GM23338 (cell line): Measurements from ENCODE around the gene ZNF580. TPM values are rescaled to one million over a fixed set of nuclear protein-coding genes. Genes with fewer than 3 reads are reported as not detected.
A peak's percentile ranks its signal among the peaks of the same experiment; 100 is the strongest.

ENCODE experiments used
- ATAC-seq: fragments of 200-7000 bp; cut with Tn5 transposase; 3 replicates; pipeline ENCODE4 v1.9.1; 2020
- DNase-seq: peaks from one replicate; pipeline ENCODE4 v3.0.0-alpha.2; 2015; ENCODE audit warnings: low spot score
- H2AFZ ChIP-seq: fragments of 200-600 bp; sonication (generic); 2 replicates; pipeline ENCODE4 v1.8.0; 2016; ENCODE audit warnings: antibody characterized with exemption, mild to moderate bottlenecking, moderate library complexity
- H3F3A ChIP-seq: fragments of 200-600 bp; sonication (generic); replicated peaks from 2 replicates; pipeline ENCODE4 v1.8.0; 2017; ENCODE audit warnings: antibody characterized with exemption, mixed run types, low read depth
- H3K27ac ChIP-seq: fragments of 200-600 bp; sonication (generic); 2 replicates; pipeline ENCODE4 v1.6.1; 2016; ENCODE audit warnings: low read depth
- H3K27me3 ChIP-seq: fragments of 200-600 bp; sonication (generic); 2 replicates; pipeline ENCODE4 v1.8.0; 2016; ENCODE audit warnings: mild to moderate bottlenecking, mixed run types, moderate library complexity; ENCODE audit not compliant: insufficient read depth
- H3K36me3 ChIP-seq: fragments of 200-600 bp; sonication (generic); 2 replicates; pipeline ENCODE4 v1.8.0; 2016; ENCODE audit warnings: mild to moderate bottlenecking; ENCODE audit not compliant: insufficient read depth
- H3K4me1 ChIP-seq: fragments of 200-600 bp; sonication (generic); 2 replicates; pipeline ENCODE4 v1.8.0; 2016; ENCODE audit warnings: mild to moderate bottlenecking, moderate library complexity; ENCODE audit not compliant: insufficient read depth
- H3K4me2 ChIP-seq: fragments of 200-600 bp; sonication (generic); 2 replicates; pipeline ENCODE4 v1.7.1; 2017; ENCODE audit warnings: mixed run types
- H3K4me3 ChIP-seq: fragments of 200-600 bp; sonication (generic); 2 replicates; pipeline ENCODE4 v1.6.1; 2016; ENCODE audit warnings: mixed run types
- H3K79me2 ChIP-seq: fragments of 200-600 bp; sonication (generic); replicated peaks from 2 replicates; pipeline ENCODE4 v1.8.0; 2017; ENCODE audit warnings: mild to moderate bottlenecking; ENCODE audit not compliant: insufficient read depth
- H3K9me2 ChIP-seq: fragments of 200-600 bp; sonication (generic); 2 replicates; pipeline ENCODE4 v1.8.0; 2017; ENCODE audit not compliant: insufficient read depth
- H4K20me1 ChIP-seq: fragments of 200-600 bp; sonication (generic); replicated peaks from 2 replicates; pipeline ENCODE4 v1.8.0; 2017; ENCODE audit warnings: mild to moderate bottlenecking; ENCODE audit not compliant: insufficient read depth
- H3K27ac Mint-ChIP-seq: 2 replicates; pipeline ENCODE4 v1.8.0; 2020; ENCODE audit warnings: inconsistent platforms, mild to moderate bottlenecking, moderate library complexity, mixed read lengths
- H3K27me3 Mint-ChIP-seq: 3 replicates; pipeline ENCODE4 v1.8.0; 2022; ENCODE audit warnings: low read depth, mild to moderate bottlenecking, moderate library complexity, mixed read lengths, inconsistent platforms; ENCODE audit not compliant: insufficient read depth, poor library complexity
- H3K36me3 Mint-ChIP-seq: 3 replicates; pipeline ENCODE4 v1.8.0; 2021; ENCODE audit warnings: low read depth, mild to moderate bottlenecking, inconsistent platforms, moderate library complexity, mixed read lengths
- H3K4me1 Mint-ChIP-seq: 3 replicates; pipeline ENCODE4 v1.8.0; 2020; ENCODE audit warnings: mild to moderate bottlenecking, inconsistent platforms, mixed read lengths
- H3K4me3 Mint-ChIP-seq: 3 replicates; pipeline ENCODE4 v1.8.0; 2021; ENCODE audit warnings: moderate library complexity, mild to moderate bottlenecking, inconsistent platforms, mixed read lengths
- H3K9me3 Mint-ChIP-seq: 3 replicates; pipeline ENCODE4 v1.8.0; 2020; ENCODE audit warnings: moderate library complexity, mild to moderate bottlenecking, inconsistent platforms, mixed read lengths
- CREB1 ChIP-seq: fragments of 250-450 bp; sonication (Bioruptor Pico); IDR thresholded peaks from 2 replicates; pipeline ENCODE4 v1.5.0; 2020; ENCODE audit warnings: low read depth, mild to moderate bottlenecking, moderate library complexity
- EZH2phosphoT487 ChIP-seq: fragments of 200-600 bp; sonication (generic); IDR thresholded peaks from one replicate; pipeline ENCODE4 v1.8.1; 2018; ENCODE audit warnings: antibody characterized with exemption; ENCODE audit not compliant: unreplicated experiment
- POLR2AphosphoS5 ChIP-seq: IDR thresholded peaks from 2 replicates; pipeline ENCODE4 v1.6.1; 2016; ENCODE audit warnings: antibody characterized with exemption, low read depth
- ZNF331 ChIP-seq: fragments of 250-450 bp; sonication (Bioruptor Pico); IDR thresholded peaks from 2 replicates; pipeline ENCODE4 v1.5.0; 2020; ENCODE audit warnings: low read depth, mild to moderate bottlenecking, moderate library complexity
- polyA plus RNA-seq: library from polyadenylated mRNA; unstranded; fragments of >200 nt; fragmentation: Nextera tagmentation; extraction: Ambion mirVana; gene quantifications from 2 replicates; pipeline ENCODE4 v1.2.1, GENCODE V29; 2016
- total RNA-seq: library from RNA; depleted of rRNA; stranded (reverse); fragments of >200 nt; shearing (Covaris generic); gene quantifications from 2 replicates; pipeline ENCODE4 v1.2.3, GENCODE V29; 2014
- TF ChIP-seq, protein P1 (sequence below): IDR thresholded peaks from 2 replicates; pipeline ENCODE4 v1.6.1; 2016; ENCODE audit warnings: antibody characterized with exemption
- TF ChIP-seq, protein P2 (sequence below), 2 experiments: fragments of 200-600 bp in 1 of 2; sonication (generic) in 1 of 2; conservative IDR thresholded peaks; 2 replicates each; pipeline versions ENCODE4 v1.5.1 to v1.6.1; 2016 to 2017; ENCODE audit warnings: antibody characterized with exemption in 2 of 2, low read depth in 2 of 2, mild to moderate bottlenecking in 2 of 2, moderate library complexity in 1 of 2
- TF ChIP-seq, protein P3 (sequence below): fragments of 250-450 bp; sonication (Bioruptor Pico); IDR thresholded peaks from 2 replicates; pipeline ENCODE4 v1.5.0; 2020; ENCODE audit warnings: mild to moderate bottlenecking, moderate library complexity

Gene ZNF580
- total and polyA plus RNA-seq, 2 experiments from 2014 or later, result 18.7 to 23.6 TPM

DNA sequence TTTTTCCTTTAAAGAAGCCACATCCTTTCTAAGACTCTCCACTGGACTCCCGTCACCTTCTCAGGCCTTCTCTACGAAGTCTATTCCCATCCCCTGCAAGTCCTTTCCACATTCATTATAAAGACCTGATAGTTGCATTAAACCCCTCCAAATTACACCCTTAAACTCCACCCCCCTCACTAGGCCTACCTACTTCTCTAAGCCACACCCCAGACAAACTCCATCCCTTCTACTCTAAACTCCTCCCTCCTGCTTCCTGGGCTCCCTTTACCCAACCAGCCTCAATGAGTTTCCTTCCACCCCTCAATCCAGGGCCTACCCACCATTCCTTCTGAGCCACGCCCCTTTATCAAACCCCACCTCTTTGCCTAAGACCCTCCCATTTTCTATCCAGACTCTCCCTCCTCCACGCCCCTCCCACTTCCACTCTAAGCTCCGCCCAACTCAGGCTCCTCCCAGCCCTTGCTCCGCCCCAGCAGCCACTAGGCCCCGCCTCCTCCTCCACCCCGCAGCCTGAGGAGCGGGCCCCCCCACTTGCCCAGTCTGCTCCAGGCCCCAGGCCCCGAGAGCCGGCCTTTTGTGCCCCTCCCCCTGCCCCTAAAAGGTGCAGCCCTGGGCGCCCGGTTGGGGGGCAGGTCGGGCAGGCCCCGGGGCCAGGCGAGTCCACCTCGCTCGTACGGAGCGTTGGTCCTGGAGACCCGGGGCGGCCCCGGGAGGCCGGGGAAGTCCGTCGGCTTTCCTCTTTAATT, 41.9 kb upstream of the ZNF580 start:
- DNase-seq, result peak; percentile 98
- Histone ChIP-seq H4K20me1 (no peaks in the 10 kb centered on the region), H3K79me2 (no peaks in the 10 kb centered on the region; the same call in 1 of the 2 replicates), H3K27ac (peak overlapping the region; percentile 94), H3K4me2 (peak overlapping the region; percentile 61; the same call in 1 of the 2 replicates), H3K27me3 (no peaks in the 10 kb centered on the region), H3K4me1 (peaks cover 14% of the 10 kb centered on the region), H3K4me3 (peak overlapping the region; percentile 58), H3K9me2 (no peaks in the 10 kb centered on the region), H2AFZ (no peak overlapping the region), H3F3A (peaks cover 17% of the 10 kb centered on the region), H3K36me3 (0 out of 2 replicates have a peak, but pooled peaks cover 3% of the 10 kb centered on the region)
- TF ChIP-seq EZH2phosphoT487 (no peak), POLR2AphosphoS5 (peak; percentile 45; the same call in 1 of the 2 replicates)
- H3K27ac Mint-ChIP-seq, result peak overlapping the region; percentile 100
- peaks cover 6% of the 10 kb centered on the region for H3K9me3 Mint-ChIP-seq
- H3K4me3 Mint-ChIP-seq, result peak overlapping the region; percentile 99
- ATAC-seq, result peak; percentile 77
- H3K36me3 Mint-ChIP-seq, result peaks cover 30% of the 10 kb centered on the region
- peaks cover 27% of the 10 kb centered on the region for H3K4me1 Mint-ChIP-seq
- H3K27me3 Mint-ChIP-seq, result peaks cover 26% of the 10 kb centered on the region

DNA sequence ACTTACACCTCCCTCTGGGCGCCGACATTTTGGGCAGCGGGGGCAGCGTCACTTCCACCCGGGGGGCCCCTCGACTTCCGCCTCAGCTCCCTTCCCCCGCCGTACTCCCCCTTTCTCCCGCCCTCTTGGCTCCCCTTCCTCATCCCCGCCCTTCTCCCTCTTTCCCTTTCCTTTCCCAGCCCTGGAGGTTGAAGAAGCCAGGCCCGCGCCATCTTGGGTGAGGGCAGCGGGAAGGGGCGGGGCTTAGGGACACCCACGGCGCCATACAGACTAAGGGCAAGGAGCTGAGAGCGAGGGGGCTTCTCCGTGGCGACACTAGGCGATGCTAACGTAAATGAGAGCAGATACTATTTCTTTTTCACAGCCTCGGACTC, 41.3 kb upstream of the ZNF580 start, which contains the start of gene FIZ1:
Gene FIZ1, minus strand, starts transcription at position 50 of the 374 bp plus-strand sequence. CDS start 1,652 bp downstream, outside the sequence.
- peaks cover 30% of the 10 kb centered on the region for H3K36me3 Mint-ChIP-seq
- peaks cover 6% of the 10 kb centered on the region for H3K9me3 Mint-ChIP-seq
- H3K27me3 ChIP-seq, result no peaks in the 10 kb centered on the region
- 0 out of 2 replicates have a peak, but pooled peaks cover 3% of the 10 kb centered on the region for H3K36me3 ChIP-seq
- H3K27ac ChIP-seq, result peak within 1 kb of the TSS; percentile 94
- H3K4me2 ChIP-seq, result peak within 1 kb of the TSS; percentile 95
- H3K9me2 ChIP-seq, result no peaks in the 10 kb centered on the region
- H3K27me3 Mint-ChIP-seq, result peaks cover 27% of the 10 kb centered on the region
- peaks cover 18% of the 10 kb centered on the region for H3K4me1 ChIP-seq
- peak within 1 kb of the TSS; percentile 2; the same call in 1 of the 2 replicates for H2AFZ ChIP-seq
- H3K4me1 Mint-ChIP-seq, result peaks cover 28% of the 10 kb centered on the region
- peaks cover 21% of the 10 kb centered on the region for H3F3A ChIP-seq
- H3K79me2 ChIP-seq, result no peaks in the 10 kb centered on the region; the same call in 1 of the 2 replicates
- H3K27ac Mint-ChIP-seq, result peak within 1 kb of the TSS; percentile 100
- H3K4me3 ChIP-seq, result peak within 1 kb of the TSS; percentile 58
- H3K4me3 Mint-ChIP-seq, result peak within 1 kb of the TSS; percentile 99
- peak; percentile 99 for DNase-seq
- TF ChIP-seq, protein P1, sequence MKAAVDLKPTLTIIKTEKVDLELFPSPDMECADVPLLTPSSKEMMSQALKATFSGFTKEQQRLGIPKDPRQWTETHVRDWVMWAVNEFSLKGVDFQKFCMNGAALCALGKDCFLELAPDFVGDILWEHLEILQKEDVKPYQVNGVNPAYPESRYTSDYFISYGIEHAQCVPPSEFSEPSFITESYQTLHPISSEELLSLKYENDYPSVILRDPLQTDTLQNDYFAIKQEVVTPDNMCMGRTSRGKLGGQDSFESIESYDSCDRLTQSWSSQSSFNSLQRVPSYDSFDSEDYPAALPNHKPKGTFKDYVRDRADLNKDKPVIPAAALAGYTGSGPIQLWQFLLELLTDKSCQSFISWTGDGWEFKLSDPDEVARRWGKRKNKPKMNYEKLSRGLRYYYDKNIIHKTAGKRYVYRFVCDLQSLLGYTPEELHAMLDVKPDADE, result peak; percentile 83
- TF ChIP-seq CREB1 (CRISPR knock-in tag) (peak; percentile 90), ZNF331 (no peak)
- TF ChIP-seq, protein P2, sequence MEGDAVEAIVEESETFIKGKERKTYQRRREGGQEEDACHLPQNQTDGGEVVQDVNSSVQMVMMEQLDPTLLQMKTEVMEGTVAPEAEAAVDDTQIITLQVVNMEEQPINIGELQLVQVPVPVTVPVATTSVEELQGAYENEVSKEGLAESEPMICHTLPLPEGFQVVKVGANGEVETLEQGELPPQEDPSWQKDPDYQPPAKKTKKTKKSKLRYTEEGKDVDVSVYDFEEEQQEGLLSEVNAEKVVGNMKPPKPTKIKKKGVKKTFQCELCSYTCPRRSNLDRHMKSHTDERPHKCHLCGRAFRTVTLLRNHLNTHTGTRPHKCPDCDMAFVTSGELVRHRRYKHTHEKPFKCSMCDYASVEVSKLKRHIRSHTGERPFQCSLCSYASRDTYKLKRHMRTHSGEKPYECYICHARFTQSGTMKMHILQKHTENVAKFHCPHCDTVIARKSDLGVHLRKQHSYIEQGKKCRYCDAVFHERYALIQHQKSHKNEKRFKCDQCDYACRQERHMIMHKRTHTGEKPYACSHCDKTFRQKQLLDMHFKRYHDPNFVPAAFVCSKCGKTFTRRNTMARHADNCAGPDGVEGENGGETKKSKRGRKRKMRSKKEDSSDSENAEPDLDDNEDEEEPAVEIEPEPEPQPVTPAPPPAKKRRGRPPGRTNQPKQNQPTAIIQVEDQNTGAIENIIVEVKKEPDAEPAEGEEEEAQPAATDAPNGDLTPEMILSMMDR (conservative IDR thresholded peaks at IDR 0.05; ENCODE audit: low read depth in 2 of 2), result no peak
- TF ChIP-seq, protein P3, sequence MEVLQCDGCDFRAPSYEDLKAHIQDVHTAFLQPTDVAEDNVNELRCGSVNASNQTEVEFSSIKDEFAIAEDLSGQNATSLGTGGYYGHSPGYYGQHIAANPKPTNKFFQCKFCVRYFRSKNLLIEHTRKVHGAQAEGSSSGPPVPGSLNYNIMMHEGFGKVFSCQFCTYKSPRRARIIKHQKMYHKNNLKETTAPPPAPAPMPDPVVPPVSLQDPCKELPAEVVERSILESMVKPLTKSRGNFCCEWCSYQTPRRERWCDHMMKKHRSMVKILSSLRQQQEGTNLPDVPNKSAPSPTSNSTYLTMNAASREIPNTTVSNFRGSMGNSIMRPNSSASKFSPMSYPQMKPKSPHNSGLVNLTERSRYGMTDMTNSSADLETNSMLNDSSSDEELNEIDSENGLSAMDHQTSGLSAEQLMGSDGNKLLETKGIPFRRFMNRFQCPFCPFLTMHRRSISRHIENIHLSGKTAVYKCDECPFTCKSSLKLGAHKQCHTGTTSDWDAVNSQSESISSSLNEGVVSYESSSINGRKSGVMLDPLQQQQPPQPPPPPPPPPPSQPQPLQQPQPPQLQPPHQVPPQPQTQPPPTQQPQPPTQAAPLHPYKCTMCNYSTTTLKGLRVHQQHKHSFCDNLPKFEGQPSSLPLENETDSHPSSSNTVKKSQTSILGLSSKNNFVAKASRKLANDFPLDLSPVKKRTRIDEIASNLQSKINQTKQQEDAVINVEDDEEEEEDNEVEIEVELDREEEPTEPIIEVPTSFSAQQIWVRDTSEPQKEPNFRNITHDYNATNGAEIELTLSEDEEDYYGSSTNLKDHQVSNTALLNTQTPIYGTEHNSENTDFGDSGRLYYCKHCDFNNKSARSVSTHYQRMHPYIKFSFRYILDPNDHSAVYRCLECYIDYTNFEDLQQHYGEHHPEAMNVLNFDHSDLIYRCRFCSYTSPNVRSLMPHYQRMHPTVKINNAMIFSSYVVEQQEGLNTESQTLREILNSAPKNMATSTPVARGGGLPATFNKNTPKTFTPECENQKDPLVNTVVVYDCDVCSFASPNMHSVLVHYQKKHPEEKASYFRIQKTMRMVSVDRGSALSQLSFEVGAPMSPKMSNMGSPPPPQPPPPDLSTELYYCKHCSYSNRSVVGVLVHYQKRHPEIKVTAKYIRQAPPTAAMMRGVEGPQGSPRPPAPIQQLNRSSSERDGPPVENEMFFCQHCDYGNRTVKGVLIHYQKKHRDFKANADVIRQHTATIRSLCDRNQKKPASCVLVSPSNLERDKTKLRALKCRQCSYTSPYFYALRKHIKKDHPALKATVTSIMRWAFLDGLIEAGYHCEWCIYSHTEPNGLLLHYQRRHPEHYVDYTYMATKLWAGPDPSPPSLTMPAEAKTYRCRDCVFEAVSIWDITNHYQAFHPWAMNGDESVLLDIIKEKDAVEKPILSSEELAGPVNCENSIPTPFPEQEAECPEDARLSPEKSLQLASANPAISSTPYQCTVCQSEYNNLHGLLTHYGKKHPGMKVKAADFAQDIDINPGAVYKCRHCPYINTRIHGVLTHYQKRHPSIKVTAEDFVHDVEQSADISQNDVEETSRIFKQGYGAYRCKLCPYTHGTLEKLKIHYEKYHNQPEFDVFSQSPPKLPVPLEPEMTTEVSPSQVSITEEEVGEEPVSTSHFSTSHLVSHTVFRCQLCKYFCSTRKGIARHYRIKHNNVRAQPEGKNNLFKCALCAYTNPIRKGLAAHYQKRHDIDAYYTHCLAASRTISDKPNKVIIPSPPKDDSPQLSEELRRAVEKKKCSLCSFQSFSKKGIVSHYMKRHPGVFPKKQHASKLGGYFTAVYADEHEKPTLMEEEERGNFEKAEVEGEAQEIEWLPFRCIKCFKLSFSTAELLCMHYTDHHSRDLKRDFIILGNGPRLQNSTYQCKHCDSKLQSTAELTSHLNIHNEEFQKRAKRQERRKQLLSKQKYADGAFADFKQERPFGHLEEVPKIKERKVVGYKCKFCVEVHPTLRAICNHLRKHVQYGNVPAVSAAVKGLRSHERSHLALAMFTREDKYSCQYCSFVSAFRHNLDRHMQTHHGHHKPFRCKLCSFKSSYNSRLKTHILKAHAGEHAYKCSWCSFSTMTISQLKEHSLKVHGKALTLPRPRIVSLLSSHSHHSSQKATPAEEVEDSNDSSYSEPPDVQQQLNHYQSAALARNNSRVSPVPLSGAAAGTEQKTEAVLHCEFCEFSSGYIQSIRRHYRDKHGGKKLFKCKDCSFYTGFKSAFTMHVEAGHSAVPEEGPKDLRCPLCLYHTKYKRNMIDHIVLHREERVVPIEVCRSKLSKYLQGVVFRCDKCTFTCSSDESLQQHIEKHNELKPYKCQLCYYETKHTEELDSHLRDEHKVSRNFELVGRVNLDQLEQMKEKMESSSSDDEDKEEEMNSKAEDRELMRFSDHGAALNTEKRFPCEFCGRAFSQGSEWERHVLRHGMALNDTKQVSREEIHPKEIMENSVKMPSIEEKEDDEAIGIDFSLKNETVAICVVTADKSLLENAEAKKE (CRISPR knock-in tag), result no peak
- H4K20me1 ChIP-seq, result no peaks in the 10 kb centered on the region
- peak; percentile 61 for ATAC-seq
